NCI-H1417 (cell line): Measurements from ENCODE around the gene MED22.
"Not testable (repeated sequence)": the region's sequence is repeated elsewhere in the genome, so short reads cannot be mapped to it uniquely, and the experiment has no call there.

Source experiments
- DNase-seq, 3 experiments: peaks; one replicate each; lab custom pipeline; 2025; lab: John Stamatoyannopoulos, UW

The MED22 gene

GRCh38 chr9:133335924-133336811 lies 11.8 kb downstream of the MED22 start, which contains the start of gene SURF6:
TSS of gene SURF6 (minus strand) at chr9:133336188. CDS start at chr9:133336132, 56 bp downstream.
- DNase-seq = peak; percentile 83 to 97 (median 96)

- not testable (repeated sequence) for DNase-seq
Observed at GRCh38 chr9:133334888-133335287, 13.0 kb downstream of the MED22 start.

- peak in 2 of 3 experiments; percentile 25 to 37 for DNase-seq
Observed at GRCh38 chr9:133334161-133334560, 13.8 kb downstream of the MED22 start.

- DNase-seq = no peak
Observed at GRCh38 chr9:133333566-133333965, 14.4 kb downstream of the MED22 start.

- DNase-seq = no peak
Observed at GRCh38 chr9:133333011-133333410, 14.9 kb downstream of the MED22 start.

GRCh38 chr9:133332381-133332730 lies 15.6 kb downstream of the MED22 start:
- DNase-seq = no peak

- no peak for DNase-seq
Observed at GRCh38 chr9:133331641-133332380, 16.1 kb downstream of the MED22 start.

GRCh38 chr9:133331221-133331620 lies 16.7 kb downstream of the MED22 start:
- DNase-seq = no peak

- DNase-seq = peak in 1 of 3 experiments; percentile 34
Observed at GRCh38 chr9:133329306-133330156, 18.4 kb downstream of the MED22 start.

GRCh38 chr9:133327834-133328484 lies 20.0 kb downstream of the MED22 start:
- DNase-seq = no peak

GRCh38 chr9:133327021-133327420 lies 20.9 kb downstream of the MED22 start:
- not testable (repeated sequence) for DNase-seq

- no peak for DNase-seq
Observed at GRCh38 chr9:133323991-133324703, 23.8 kb downstream of the MED22 start.

- DNase-seq = no peak
Observed at GRCh38 chr9:133323211-133323610, 24.7 kb downstream of the MED22 start.

- DNase-seq = no peak
Observed at GRCh38 chr9:133322701-133323100, 25.2 kb downstream of the MED22 start.

GRCh38 chr9:133321411-133321935 lies 26.5 kb downstream of the MED22 start:
- DNase-seq = no peak

- no peak for DNase-seq
Observed at GRCh38 chr9:133320421-133320881, 27.5 kb downstream of the MED22 start.

- not testable (repeated sequence) for DNase-seq
Observed at GRCh38 chr9:133317551-133317950, 30.4 kb downstream of the MED22 start.

GRCh38 chr9:133315997-133316396 lies 31.9 kb downstream of the MED22 start:
- DNase-seq = no peak

GRCh38 chr9:133309608-133310007 lies 38.3 kb downstream of the MED22 start:
- no peak for DNase-seq

- no peak for DNase-seq
Observed at GRCh38 chr9:133307301-133307700, 40.6 kb downstream of the MED22 start.
